SK-N-SH (cell line): ENCODE results near the gene KMT2E. TPM values are rescaled to one million over a fixed set of nuclear protein-coding genes. Genes with fewer than 3 reads are reported as not detected.

Experiments
- CTCF ChIA-PET: fragments of 300-600, 350-600 bp; formaldehyde crosslinking; extraction: SDS; loops from one replicate; lab custom pipeline; 2021; lab: Yijun Ruan, JAX
- POLR2A ChIA-PET: fragments of 350-600 bp; sonication (Branson Sonifier 250); formaldehyde crosslinking; extraction: SDS; loops from one replicate; lab custom pipeline; 2020; ENCODE audit warnings: antibody characterized with exemption, inconsistent platforms; lab: Yijun Ruan, JAX
- DNase-seq: peaks from one replicate; pipeline ENCODE4 v3.0.0; 2012
- H2AFZ ChIP-seq: fragments of 200-600 bp; sonication (generic); 2 replicates; pipeline ENCODE4 v1.8.1; 2016; ENCODE audit warnings: antibody characterized with exemption, mild to moderate bottlenecking, low read depth
- H3F3A ChIP-seq: fragments of 200-600 bp; sonication (generic); replicated peaks from 2 replicates; pipeline ENCODE3; 2016; ENCODE audit warnings: antibody characterized with exemption, mild to moderate bottlenecking; ENCODE audit not compliant: insufficient read depth
- H3K27ac ChIP-seq, 2 experiments: fragments of 200-500 bp in 1 of 2; fragments of 200-600 bp in 1 of 2; sonication (Bioruptor generic) in 1 of 2; sonication (generic), shearing (Covaris generic) in 1 of 2; 2 replicates each; pipeline versions ENCODE4 v1.5.1 to v1.6.1; 2014 to 2016; ENCODE audit warnings: low read depth in 2 of 2, inconsistent platforms in 1 of 2, low read length in 1 of 2, mild to moderate bottlenecking in 1 of 2, mixed read lengths in 1 of 2
- H3K27me3 ChIP-seq: fragments of 200-600 bp; sonication (generic), shearing (Covaris generic); 2 replicates; pipeline ENCODE4 v1.6.1; 2016; ENCODE audit warnings: mixed run types; ENCODE audit not compliant: insufficient read depth
- H3K36me3 ChIP-seq, 2 experiments: fragments of 200-500 bp in 1 of 2; fragments of 200-600 bp in 1 of 2; sonication (Bioruptor generic) in 1 of 2; sonication (generic) in 1 of 2; replicated peaks in 1 of 2; 2 replicates each; pipeline versions ENCODE3 to v1.5.1; 2014 to 2016; ENCODE audit warnings: low read length in 1 of 2, mild to moderate bottlenecking in 1 of 2; ENCODE audit not compliant: insufficient read depth in 2 of 2, control insufficient read depth in 1 of 2
- H3K4me1 ChIP-seq, 2 experiments: fragments of 200-500 bp in 1 of 2; fragments of 200-600 bp in 1 of 2; sonication (Bioruptor generic) in 1 of 2; sonication (generic), shearing (Covaris generic) in 1 of 2; 2 replicates each; pipeline versions ENCODE4 v1.5.1 to v1.6.1; 2014 to 2016; ENCODE audit warnings: low read depth in 1 of 2, low read length in 1 of 2, mixed run types in 1 of 2; ENCODE audit not compliant: insufficient read depth in 2 of 2, control insufficient read depth in 1 of 2
- H3K4me2 ChIP-seq: fragments of 200-600 bp; sonication (generic), shearing (Covaris generic); 2 replicates; pipeline ENCODE4 v1.6.1; 2017; ENCODE audit warnings: mixed run types
- H3K4me3 ChIP-seq, 2 experiments: fragments of 200-500 bp in 1 of 2; fragments of 200-600 bp in 1 of 2; sonication (Bioruptor generic) in 1 of 2; sonication (generic), shearing (Covaris generic) in 1 of 2; 2 replicates each; pipeline versions ENCODE4 v1.5.1 to v1.8.1; 2014 to 2016; ENCODE audit warnings: low read depth in 2 of 2, inconsistent platforms in 1 of 2, low read length in 1 of 2, mild to moderate bottlenecking in 1 of 2, mixed read lengths in 1 of 2, moderate library complexity in 1 of 2
- H3K79me2 ChIP-seq: fragments of 200-600 bp; sonication (generic); 2 replicates; pipeline ENCODE4 v1.8.1; 2017; ENCODE audit warnings: mild to moderate bottlenecking; ENCODE audit not compliant: insufficient read depth
- H3K9ac ChIP-seq: fragments of 200-600 bp; sonication (generic); 2 replicates; pipeline ENCODE4 v1.6.1; 2017; ENCODE audit warnings: mixed run types
- H3K9me2 ChIP-seq: fragments of 200-600 bp; sonication (generic); 2 replicates; pipeline ENCODE4 v1.6.1; 2017; ENCODE audit warnings: mixed run types
- H3K9me3 ChIP-seq: fragments of 200-600 bp; sonication (generic); 2 replicates; pipeline ENCODE4 v1.6.1; 2017; ENCODE audit warnings: mixed run types, mild to moderate bottlenecking, moderate library complexity
- H4K20me1 ChIP-seq: fragments of 200-600 bp; sonication (generic); 2 replicates; pipeline ENCODE4 v1.6.1; 2017; ENCODE audit warnings: mild to moderate bottlenecking, mixed run types; ENCODE audit not compliant: insufficient read depth
- EZH2phosphoT487 ChIP-seq: fragments of 200-600 bp; sonication (generic); IDR thresholded peaks from 2 replicates; pipeline ENCODE4 v1.6.1; 2017; ENCODE audit warnings: low read depth, mixed run types, mild to moderate bottlenecking, antibody characterized with exemption, moderate library complexity, borderline replicate concordance
- GATA2 ChIP-seq: sonication (generic); formaldehyde crosslinking; IDR thresholded peaks from 2 replicates; pipeline ENCODE4 v1.5.0; 2020; ENCODE audit warnings: mild to moderate bottlenecking, missing genetic modification reagents
- JUND ChIP-seq: IDR thresholded peaks from 2 replicates; pipeline ENCODE4 v1.4.0; 2012
- MAX ChIP-seq: IDR thresholded peaks from 2 replicates; pipeline ENCODE4 v1.4.0; 2012; ENCODE audit warnings: low read depth
- MEF2A ChIP-seq: IDR thresholded peaks from 2 replicates; pipeline ENCODE4 v1.4.0; 2012; ENCODE audit warnings: low read depth, borderline replicate concordance
- POLR2AphosphoS5 ChIP-seq: IDR thresholded peaks from 2 replicates; pipeline ENCODE4 v1.6.1; 2012; ENCODE audit warnings: low read depth, low read length
- RAD21 ChIP-seq: IDR thresholded peaks from 2 replicates; pipeline ENCODE4 v1.6.1; 2012; ENCODE audit warnings: mild to moderate bottlenecking, low read length
- RCOR1 ChIP-seq: fragments of 150-350 bp; IDR thresholded peaks from 2 replicates; pipeline ENCODE4 v1.6.1; 2017; ENCODE audit warnings: antibody characterized with exemption, low read length
- TAF1 ChIP-seq: IDR thresholded peaks from 2 replicates; pipeline ENCODE4 v1.6.1; 2012; ENCODE audit warnings: low read depth, mild to moderate bottlenecking, low read length, moderate library complexity, borderline replicate concordance
- TCF12 ChIP-seq: IDR thresholded peaks from 2 replicates; pipeline ENCODE4 v1.4.0; 2012
- YY1 ChIP-seq: IDR thresholded peaks from 2 replicates; pipeline ENCODE4 v1.4.0; 2012; ENCODE audit warnings: low read depth, mild to moderate bottlenecking
- WGBS: methylation state at CpG from one replicate; pipeline ENCODE4 v1.1.6; 2017; ENCODE audit warnings: low lambda C conversion rate; 5-methylcytosine and 5-hydroxymethylcytosine counted together
- polyA plus RNA-seq, 3 experiments: library from polyadenylated mRNA; depleted of rRNA; stranded (reverse); fragments of >200 nt; gene quantifications; 2 replicates each; pipeline ENCODE4 v1.2.3, GENCODE V29; 2012
- TF ChIP-seq, protein P1 (sequence below): fragments of 200-600 bp; sonication (generic); IDR thresholded peaks from 2 replicates; pipeline ENCODE4 v1.6.1; 2017; ENCODE audit warnings: antibody characterized with exemption, mild to moderate bottlenecking, moderate library complexity
- TF ChIP-seq, protein P2 (sequence below): IDR thresholded peaks from 2 replicates; pipeline ENCODE4 v1.4.0; 2012; ENCODE audit warnings: low read depth, borderline replicate concordance

Gene KMT2E
- polyA plus RNA-seq, 1 of the 3 experiments (the other 2 are of a cell fraction) = 6.4 TPM

GRCh38 chr7:105101864-105102263 lies 87.9 kb downstream of the KMT2E start (continued):
- TF ChIP-seq, protein P1, sequence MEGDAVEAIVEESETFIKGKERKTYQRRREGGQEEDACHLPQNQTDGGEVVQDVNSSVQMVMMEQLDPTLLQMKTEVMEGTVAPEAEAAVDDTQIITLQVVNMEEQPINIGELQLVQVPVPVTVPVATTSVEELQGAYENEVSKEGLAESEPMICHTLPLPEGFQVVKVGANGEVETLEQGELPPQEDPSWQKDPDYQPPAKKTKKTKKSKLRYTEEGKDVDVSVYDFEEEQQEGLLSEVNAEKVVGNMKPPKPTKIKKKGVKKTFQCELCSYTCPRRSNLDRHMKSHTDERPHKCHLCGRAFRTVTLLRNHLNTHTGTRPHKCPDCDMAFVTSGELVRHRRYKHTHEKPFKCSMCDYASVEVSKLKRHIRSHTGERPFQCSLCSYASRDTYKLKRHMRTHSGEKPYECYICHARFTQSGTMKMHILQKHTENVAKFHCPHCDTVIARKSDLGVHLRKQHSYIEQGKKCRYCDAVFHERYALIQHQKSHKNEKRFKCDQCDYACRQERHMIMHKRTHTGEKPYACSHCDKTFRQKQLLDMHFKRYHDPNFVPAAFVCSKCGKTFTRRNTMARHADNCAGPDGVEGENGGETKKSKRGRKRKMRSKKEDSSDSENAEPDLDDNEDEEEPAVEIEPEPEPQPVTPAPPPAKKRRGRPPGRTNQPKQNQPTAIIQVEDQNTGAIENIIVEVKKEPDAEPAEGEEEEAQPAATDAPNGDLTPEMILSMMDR = no peak
- TF ChIP-seq POLR2AphosphoS5 = no peak
- TF ChIP-seq MEF2A = no peak
- TF ChIP-seq EZH2phosphoT487 = no peak
- no peak for TF ChIP-seq YY1

DNA sequence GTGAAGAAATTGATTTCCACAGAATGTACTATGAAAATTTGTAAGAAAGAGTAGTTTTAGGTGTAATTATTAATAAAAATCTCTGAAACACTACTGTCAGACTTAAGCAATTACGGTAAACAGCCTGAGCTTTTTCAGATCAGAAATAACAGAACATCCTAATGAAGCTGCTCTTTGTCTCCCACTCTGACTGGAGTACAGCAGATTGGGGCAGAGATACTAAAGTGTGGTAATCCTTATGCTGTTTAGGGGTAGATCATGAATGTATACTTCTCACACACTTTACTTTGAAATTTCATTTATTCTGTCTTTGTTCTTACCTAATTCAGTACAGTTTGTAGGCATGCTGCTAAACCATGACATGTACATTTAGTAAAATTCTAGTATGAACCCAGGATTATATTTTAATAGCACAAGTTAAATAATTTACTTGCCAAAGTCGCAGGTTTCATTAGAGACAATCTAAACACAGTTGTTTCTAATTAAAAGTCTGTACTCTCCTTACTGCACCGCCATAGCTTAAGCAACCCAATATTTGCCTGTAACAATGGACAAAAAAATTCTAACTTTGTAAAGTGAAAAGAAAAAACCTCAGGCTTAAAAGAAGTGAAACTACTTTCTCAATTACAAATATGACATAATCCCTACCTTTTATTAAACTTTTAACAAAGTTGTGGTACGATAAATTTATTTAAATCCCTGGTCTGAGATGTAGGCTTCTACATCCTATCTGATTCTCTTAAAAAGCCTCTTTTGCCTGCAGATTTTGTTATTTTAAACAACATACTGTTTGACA lies 88.8 kb downstream of the KMT2E start:
- TF ChIP-seq TAF1 = no peak
- peak; percentile 58; the same call in 1 of the 2 replicates for TF ChIP-seq GATA2 (CRISPR knock-in tag)
- peak; percentile 30; the same call in 1 of the 2 replicates for TF ChIP-seq POLR2AphosphoS5
- TF ChIP-seq TCF12 = peak; percentile 6; the same call in 1 of the 2 replicates
- TF ChIP-seq JUND = no peak
- no peak for TF ChIP-seq RAD21
- TF ChIP-seq, protein P2, sequence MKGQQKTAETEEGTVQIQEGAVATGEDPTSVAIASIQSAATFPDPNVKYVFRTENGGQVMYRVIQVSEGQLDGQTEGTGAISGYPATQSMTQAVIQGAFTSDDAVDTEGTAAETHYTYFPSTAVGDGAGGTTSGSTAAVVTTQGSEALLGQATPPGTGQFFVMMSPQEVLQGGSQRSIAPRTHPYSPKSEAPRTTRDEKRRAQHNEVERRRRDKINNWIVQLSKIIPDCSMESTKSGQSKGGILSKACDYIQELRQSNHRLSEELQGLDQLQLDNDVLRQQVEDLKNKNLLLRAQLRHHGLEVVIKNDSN = no peak
- peak; percentile 46; the same call in 1 of the 2 replicates for TF ChIP-seq RCOR1
- no peak for TF ChIP-seq MAX
- peaks cover 73 to 79% of the 10 kb centered on the region in 2 experiments for H3K36me3 ChIP-seq
- H3K27ac ChIP-seq = peak overlapping the region; percentile 37 to 80

More for the DNA sequence above, 88.8 kb downstream of the KMT2E start:
- Histone ChIP-seq H2AFZ (no peak overlapping the region), H3K4me1 (peaks cover 22 to 33% of the 10 kb centered on the region in 2 experiments; a peak in 3 of 4 replicates), H3K9ac (no peak overlapping the region), H3K4me3 (no peak overlapping the region), H3K9me3 (no peaks in the 10 kb centered on the region), H4K20me1 (peaks cover 12% of the 10 kb centered on the region), H3F3A (peaks cover 80% of the 10 kb centered on the region), H3K4me2 (no peak overlapping the region), H3K9me2 (no peaks in the 10 kb centered on the region), H3K79me2 (peaks cover 52% of the 10 kb centered on the region; the same call in 1 of the 2 replicates), H3K27me3 (no peaks in the 10 kb centered on the region)
- peak; percentile 45 for DNase-seq
- CTCF ChIA-PET = interaction anchor here (0.9 to 1.2 kb wide), 3 partner anchors 9 to 122 kb away, joined by 3 read pairs; no protein-coding TSS in a partner anchor
- POLR2A ChIA-PET = interaction anchor here (0.9 kb wide), 1 partner anchor 119 kb away, joined by 4 read pairs; no protein-coding TSS in a partner anchor
- WGBS = 57% methylated on average over 4 of the region's 4 CpGs
